Body of pancreas (tissue), 4 donors: ENCODE results near the gene NRP1. TPM values are rescaled to one million over a fixed set of nuclear protein-coding genes. Genes with fewer than 3 reads are reported as not detected.

Experiments used
- ATAC-seq: fragments of 150-250 bp; one replicate; pipeline ENCODE4 v1.9.1; 2016
- DNase-seq, 4 donors: peaks; one replicate each; pipeline ENCODE4 v3.0.0-alpha.2; 2019
- H3K27ac ChIP-seq, 4 donors: fragments of 200-600 bp; sonication (generic); 1 replicate in 3 of 4; 2 replicates in 1 of 4; pipeline versions ENCODE4 v1.5.1 to v1.6.1; 2016 to 2019; ENCODE audit warnings: mild to moderate bottlenecking in 1 of 4, mixed read lengths in 1 of 4, moderate library complexity in 1 of 4
- H3K27me3 ChIP-seq, 2 donors: fragments of 200-600 bp; sonication (generic); one replicate each; pipeline ENCODE4 v1.6.0; 2016; ENCODE audit warnings: mild to moderate bottlenecking in 1 of 2
- H3K36me3 ChIP-seq, 2 donors: fragments of 200-600 bp; sonication (generic); replicated peaks in 1 of 2; 2 replicates each; pipeline ENCODE4 v1.5.1; 2016; ENCODE audit warnings: low read depth in 2 of 2; ENCODE audit not compliant: insufficient read depth in 1 of 2
- H3K4me1 ChIP-seq: fragments of 200-600 bp; sonication (generic); one replicate; pipeline ENCODE4 v1.6.0; 2016
- H3K4me3 ChIP-seq, 2 donors: fragments of 200-600 bp; sonication (generic); 1 replicate in 1 of 2; 2 replicates in 1 of 2; pipeline ENCODE4 v1.5.1; 2016 to 2019
- H3K9me3 ChIP-seq, 3 donors: fragments of 200-600 bp; sonication (generic); 1 replicate in 2 of 3; 2 replicates in 1 of 3; pipeline ENCODE4 v1.5.1; 2016
- POLR2A ChIP-seq, 3 donors: fragments of 450-650 bp; IDR thresholded peaks; one replicate each; pipeline ENCODE4 v1.6.1; 2016; ENCODE audit warnings: antibody characterized with exemption in 3 of 3, mild to moderate bottlenecking in 2 of 3
- WGBS, 2 donors: methylation state at CpG; one replicate each; pipeline ENCODE4 v1.1.5; 2017; 5-methylcytosine and 5-hydroxymethylcytosine counted together
- intact Hi-C: fragments of 100-400 bp; cut with DNase I; formaldehyde crosslinking; loops from one replicate; pipeline ENCODE4 v1.15.1; 2023
- total RNA-seq, 2 donors: library from RNA; depleted of rRNA; stranded (reverse); fragments of >200 nt; gene quantifications; one replicate each; pipeline ENCODE4 v1.1.0, GENCODE V29; 2016
- TF ChIP-seq, protein P1 (sequence below), 7 experiments: fragments of 450-650 bp in 4 of 7; fragments of 200-600 bp in 3 of 7; sonication (generic) in 3 of 7; IDR thresholded peaks; one replicate each; pipeline ENCODE4 v1.5.1; 2016 to 2019; ENCODE audit warnings: antibody characterized with exemption in 7 of 7

The NRP1 gene
- total RNA-seq, 2 donors from 2014 or later, result 37.6 to 62.6 TPM

DNA sequence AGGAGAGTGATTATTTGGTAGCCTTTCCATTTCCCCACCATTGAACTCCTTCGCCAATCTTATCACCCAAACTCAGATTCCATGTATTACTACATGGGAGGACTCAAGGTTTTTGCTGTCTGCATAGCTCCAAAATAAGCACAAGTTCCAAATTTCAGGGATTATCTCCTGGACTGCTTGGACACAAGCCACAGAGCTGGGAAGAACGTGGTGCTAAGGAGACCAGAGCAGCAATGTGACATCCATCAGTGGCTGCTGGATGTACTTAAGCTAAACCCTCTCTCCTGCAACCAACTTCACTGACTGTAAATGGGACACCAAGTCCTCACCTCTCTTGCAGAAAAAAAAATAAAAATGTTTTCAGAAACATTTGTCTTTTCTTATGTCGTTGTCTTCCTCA, 56.3 kb downstream of the NRP1 start:
- Histone ChIP-seq H3K4me1 (peaks cover 14% of the 10 kb centered on the region), H3K27me3 (no peaks in the 10 kb centered on the region), H3K36me3 (no peaks in the 10 kb centered on the region), H3K9me3 (no peaks in the 10 kb centered on the region), H3K27ac (no peak overlapping the region), H3K4me3 (no peak overlapping the region)
- TF ChIP-seq POLR2A (IDR thresholded peaks at IDR 0.05), result no peak
- TF ChIP-seq, protein P1, sequence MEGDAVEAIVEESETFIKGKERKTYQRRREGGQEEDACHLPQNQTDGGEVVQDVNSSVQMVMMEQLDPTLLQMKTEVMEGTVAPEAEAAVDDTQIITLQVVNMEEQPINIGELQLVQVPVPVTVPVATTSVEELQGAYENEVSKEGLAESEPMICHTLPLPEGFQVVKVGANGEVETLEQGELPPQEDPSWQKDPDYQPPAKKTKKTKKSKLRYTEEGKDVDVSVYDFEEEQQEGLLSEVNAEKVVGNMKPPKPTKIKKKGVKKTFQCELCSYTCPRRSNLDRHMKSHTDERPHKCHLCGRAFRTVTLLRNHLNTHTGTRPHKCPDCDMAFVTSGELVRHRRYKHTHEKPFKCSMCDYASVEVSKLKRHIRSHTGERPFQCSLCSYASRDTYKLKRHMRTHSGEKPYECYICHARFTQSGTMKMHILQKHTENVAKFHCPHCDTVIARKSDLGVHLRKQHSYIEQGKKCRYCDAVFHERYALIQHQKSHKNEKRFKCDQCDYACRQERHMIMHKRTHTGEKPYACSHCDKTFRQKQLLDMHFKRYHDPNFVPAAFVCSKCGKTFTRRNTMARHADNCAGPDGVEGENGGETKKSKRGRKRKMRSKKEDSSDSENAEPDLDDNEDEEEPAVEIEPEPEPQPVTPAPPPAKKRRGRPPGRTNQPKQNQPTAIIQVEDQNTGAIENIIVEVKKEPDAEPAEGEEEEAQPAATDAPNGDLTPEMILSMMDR (IDR thresholded peaks at IDR 0.05), result no peak
- no peak for ATAC-seq
- intact Hi-C loops, result no loop called here
- WGBS, 2 donors, result 58% methylated on average over 3 of the region's 3 CpGs
- DNase-seq, result no peak

DNA sequence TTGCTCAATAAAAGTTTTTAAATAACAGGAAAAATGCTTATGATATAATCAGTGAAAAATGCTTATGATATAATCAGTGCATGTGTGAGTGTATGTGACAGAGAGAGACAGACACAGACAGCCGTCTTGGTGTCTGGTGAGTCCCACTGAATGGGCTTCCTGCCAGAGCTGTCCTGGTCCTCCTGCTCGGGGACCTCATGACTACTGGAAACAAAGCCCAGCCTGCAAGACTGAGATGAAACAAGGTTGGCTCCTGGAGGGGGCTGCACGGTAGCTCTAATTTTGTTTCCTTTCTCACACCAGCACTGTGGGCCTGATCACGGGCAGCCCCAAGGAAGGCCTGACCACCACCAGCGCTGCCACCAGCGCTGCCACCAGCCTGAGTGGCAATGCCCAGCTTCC, 57.3 kb downstream of the NRP1 start:
- TF ChIP-seq POLR2A (IDR thresholded peaks at IDR 0.05), result no peak
- TF ChIP-seq, protein P1 (IDR thresholded peaks at IDR 0.05), result no peak
- H3K27me3 ChIP-seq, result no peaks in the 10 kb centered on the region
- 65 to 73% methylated on average over 4 to 6 of the region's 6 CpGs for WGBS, 2 donors
- intact Hi-C loops, result no loop called here
- peaks cover 23% of the 10 kb centered on the region for H3K4me1 ChIP-seq
- H3K36me3 ChIP-seq, result no peaks in the 10 kb centered on the region
- peak in 3 of 4 donors; percentile 24 to 47 (median 35) for DNase-seq
- no peak for ATAC-seq
- peak overlapping the region in 2 of 4 donors; percentile 40 to 41 for H3K27ac ChIP-seq
- no peaks in the 10 kb centered on the region for H3K9me3 ChIP-seq
- H3K4me3 ChIP-seq, result no peak overlapping the region

DNA sequence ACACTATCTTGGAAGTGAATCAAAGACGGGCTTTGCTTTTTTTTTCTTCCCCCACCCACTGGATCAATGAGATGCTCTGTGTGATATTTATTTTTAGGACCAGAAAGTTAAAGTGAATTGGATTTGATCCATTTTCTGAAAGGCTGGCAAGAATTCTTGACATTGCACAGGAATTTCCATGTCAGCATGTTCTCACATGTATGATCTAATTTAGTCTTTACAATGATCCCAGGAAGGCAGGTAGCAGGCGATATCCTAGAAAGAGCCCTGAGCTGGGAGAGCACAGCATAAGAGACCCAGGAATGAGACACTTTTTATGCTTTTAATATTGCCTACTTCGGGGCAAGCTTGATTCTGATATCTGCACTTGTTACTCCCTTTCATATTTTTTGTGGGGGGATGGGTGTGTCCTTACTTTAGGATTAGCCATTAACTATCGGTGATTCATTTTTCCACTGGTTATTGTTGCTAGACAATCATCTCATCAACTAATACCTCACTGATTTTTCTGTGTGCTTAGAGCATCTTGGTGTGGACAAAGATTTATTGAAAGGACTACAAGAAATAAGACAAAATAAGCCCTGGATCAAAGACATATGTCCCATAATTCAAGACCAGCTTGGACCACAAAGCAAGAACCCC, 58.1 kb downstream of the NRP1 start:
- TF ChIP-seq POLR2A (IDR thresholded peaks at IDR 0.05), result no peak
- TF ChIP-seq, protein P1 (IDR thresholded peaks at IDR 0.05), result no peak
- Histone ChIP-seq H3K36me3 (no peaks in the 10 kb centered on the region), H3K27ac (peak overlapping the region in 1 of 4 donors; percentile 40), H3K27me3 (no peaks in the 10 kb centered on the region), H3K4me3 (no peak overlapping the region), H3K4me1 (peaks cover 23% of the 10 kb centered on the region), H3K9me3 (no peaks in the 10 kb centered on the region)
- DNase-seq, result no peak
- intact Hi-C loops, result no loop called here
- 55 to 72% methylated on average over 4 of the region's 4 CpGs for WGBS, 2 donors
- ATAC-seq, result no peak

DNA sequence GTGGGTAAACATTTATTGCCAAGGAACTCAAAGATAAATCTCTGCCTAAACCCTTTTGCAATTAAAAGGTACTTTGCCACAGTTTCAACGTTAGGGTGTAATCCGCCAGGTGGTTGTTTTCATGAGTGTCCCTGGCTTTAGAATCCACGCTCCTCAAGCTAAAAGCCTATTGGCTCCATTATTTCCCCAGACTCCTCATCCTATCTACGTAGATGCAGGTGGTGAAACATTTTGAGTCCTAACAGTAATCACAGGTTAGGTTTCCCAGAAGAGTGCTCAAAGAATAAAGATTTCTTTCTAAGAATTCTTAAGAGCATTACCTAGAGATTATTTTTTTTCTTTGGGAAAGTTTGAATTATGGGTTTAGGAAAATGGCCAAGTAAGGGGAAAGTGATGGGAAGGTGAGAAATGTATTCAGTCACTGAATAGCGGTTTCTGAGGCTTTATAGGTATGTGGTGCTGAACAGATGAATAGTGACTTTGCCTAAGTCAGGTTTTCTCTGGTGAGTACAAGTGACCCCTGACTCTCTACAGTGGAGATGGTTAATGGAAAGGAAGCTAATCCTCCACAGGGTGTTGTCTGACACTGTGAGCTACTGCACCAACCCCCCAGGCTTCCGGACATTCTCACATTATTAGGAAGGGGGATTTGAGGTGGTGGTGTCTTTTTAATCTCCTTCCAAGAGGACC, 60.2 kb downstream of the NRP1 start:
- no peaks in the 10 kb centered on the region for H3K9me3 ChIP-seq
- intact Hi-C loops, result no loop called here
- no peak overlapping the region for H3K4me3 ChIP-seq
- H3K27ac ChIP-seq, result peak overlapping the region in 3 of 4 donors; percentile 69 to 84 (median 74)
- H3K4me1 ChIP-seq, result peaks cover 23% of the 10 kb centered on the region
- H3K36me3 ChIP-seq, result no peaks in the 10 kb centered on the region
- DNase-seq, result no peak
- WGBS, 2 donors, result 55 to 70% methylated on average over 6 of the region's 6 CpGs
- no peak for ATAC-seq
- H3K27me3 ChIP-seq, result no peaks in the 10 kb centered on the region
- TF ChIP-seq, protein P1 (IDR thresholded peaks at IDR 0.05), result no peak
- no peak for TF ChIP-seq POLR2A (IDR thresholded peaks at IDR 0.05)
